Gastrocnemius medialis (tissue), 4 donors: Measurements from ENCODE around the gene RIN3.

Experiments
- CTCF ChIP-seq, 5 experiments: fragments of 450-650 bp in 3 of 5; fragments of 200-600 bp in 2 of 5; sonication (generic) in 2 of 5; IDR thresholded peaks in 4 of 5; conservative IDR thresholded peaks in 1 of 5; 1 replicate in 4 of 5; 2 replicates in 1 of 5; pipeline ENCODE4 v1.5.1; 2016 to 2019; ENCODE audit warnings: antibody characterized with exemption in 5 of 5, mild to moderate bottlenecking in 3 of 5, moderate library complexity in 3 of 5
- POLR2A ChIP-seq, 2 donors: fragments of 450-650 bp; IDR thresholded peaks; one replicate each; pipeline ENCODE4 v1.6.1; 2017; ENCODE audit warnings: antibody characterized with exemption in 2 of 2, mild to moderate bottlenecking in 2 of 2, moderate library complexity in 2 of 2

GRCh38 chr14:92735344-92735743 lies 221.8 kb downstream of the RIN3 start:
- no peak for TF ChIP-seq CTCF (IDR thresholded peaks at IDR 0.05 in 4 of 5, conservative IDR thresholded peaks at IDR 0.05 in 1 of 5)
- TF ChIP-seq POLR2A (IDR thresholded peaks at IDR 0.05) = no peak
